ENCODE results near the gene PLCL2.

Gene PLCL2

DNA sequence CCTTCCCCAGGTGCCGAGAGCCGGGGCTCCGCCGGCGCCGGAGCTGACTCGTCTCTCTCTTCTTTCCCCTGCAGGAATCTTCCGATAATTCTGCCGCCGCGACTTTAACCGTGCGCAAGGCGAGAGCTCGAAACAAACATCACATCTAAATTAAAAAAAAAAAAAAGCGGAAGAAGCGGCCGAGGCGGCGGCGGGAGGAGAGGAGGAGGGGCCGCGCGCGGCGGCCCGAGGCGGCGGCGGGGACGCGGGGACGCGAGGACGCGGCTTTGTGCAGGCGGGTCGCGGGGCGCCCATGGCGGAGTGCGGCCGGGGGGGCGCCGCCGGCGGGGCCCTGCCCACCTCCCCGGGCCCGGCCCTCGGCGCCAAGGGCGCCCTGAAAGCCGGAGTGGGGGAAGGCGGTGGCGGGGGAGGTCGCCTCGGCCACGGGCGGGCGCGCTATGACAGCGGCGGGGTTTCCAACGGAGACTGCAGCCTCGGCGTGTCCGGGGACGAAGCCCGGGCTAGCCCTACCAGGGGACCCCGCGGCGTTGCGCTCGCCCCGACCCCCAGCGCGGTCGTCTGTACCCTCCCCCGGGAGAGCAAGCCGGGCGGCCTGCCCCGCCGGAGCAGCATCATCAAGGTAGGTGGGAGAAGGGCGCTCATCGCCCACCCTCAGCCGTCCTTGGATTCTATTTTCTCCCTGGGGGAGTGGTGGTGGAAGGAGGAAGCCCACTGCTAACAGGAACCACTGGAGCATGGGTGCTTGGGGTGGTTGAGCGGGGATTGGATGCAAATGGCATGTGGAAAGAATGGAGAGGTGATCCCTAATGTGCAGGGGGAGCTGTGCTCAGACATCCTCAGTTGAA, at the start of gene PLCL2:
TSS of gene PLCL2 (plus strand) at position 208 of the 845 bp plus-strand sequence. CDS start at position 293, 85 bp downstream.
- TF ChIP-seq CTCF (conservative IDR thresholded peaks at IDR 0.05; ENCODE audit: low read depth, low read length) = no peak
- Histone ChIP-seq H3K4me2 (peak within 1 kb of the TSS; percentile 63), H3K27me3 (ENCODE audit: insufficient read depth, low read depth) (no peaks in the 10 kb centered on the region), H3K4me1 (ENCODE audit: low read depth, poor library complexity, severe bottlenecking) (peaks cover 19% of the 10 kb centered on the region), H3K4me3 (IDR thresholded peaks at IDR 0.05; ENCODE audit: insufficient read depth, low read depth, low read length) (peak within 1 kb of the TSS; percentile 3), H2AFZ (ENCODE audit: low read depth) (peak within 1 kb of the TSS; percentile 69), H3K36me3 (ENCODE audit: insufficient read depth) (no peaks in the 10 kb centered on the region), H3K79me2 (ENCODE audit: insufficient read depth, low read depth) (peaks cover 49% of the 10 kb centered on the region), H3K9ac (peak within 1 kb of the TSS; percentile 85), H3K27ac (peak within 1 kb of the TSS; percentile 73), H4K20me1 (ENCODE audit: insufficient read depth) (no peaks in the 10 kb centered on the region)

GRCh38 chr3:16836505-16837237, 48.1 kb upstream of the PLCL2 start:
- H2AFZ ChIP-seq (ENCODE audit: low read depth) = peak overlapping the region; percentile 53; the same call in 1 of the 2 replicates
- H3K27me3 ChIP-seq (ENCODE audit: insufficient read depth, low read depth) = no peaks in the 10 kb centered on the region
- peak overlapping the region; percentile 99 for H3K4me2 ChIP-seq
- peak overlapping the region; percentile 99 for H3K27ac ChIP-seq
- H4K20me1 ChIP-seq (ENCODE audit: insufficient read depth) = no peaks in the 10 kb centered on the region
- no peaks in the 10 kb centered on the region for H3K36me3 ChIP-seq (ENCODE audit: insufficient read depth)
- H3K79me2 ChIP-seq (ENCODE audit: insufficient read depth, low read depth) = no peaks in the 10 kb centered on the region
- no peak overlapping the region for H3K4me3 ChIP-seq (IDR thresholded peaks at IDR 0.05; ENCODE audit: insufficient read depth, low read depth, low read length)
- peaks cover 71% of the 10 kb centered on the region for H3K4me1 ChIP-seq (ENCODE audit: low read depth, poor library complexity, severe bottlenecking)
- peak overlapping the region; percentile 41; the same call in 1 of the 2 replicates for H3K9ac ChIP-seq
- TF ChIP-seq CTCF (conservative IDR thresholded peaks at IDR 0.05; ENCODE audit: low read depth, low read length) = no peak

- peak overlapping the region; percentile 99 for H3K27ac ChIP-seq
- H3K4me1 ChIP-seq (ENCODE audit: low read depth, poor library complexity, severe bottlenecking) = peaks cover 78% of the 10 kb centered on the region
- no peaks in the 10 kb centered on the region for H3K27me3 ChIP-seq (ENCODE audit: insufficient read depth, low read depth)
- H3K4me2 ChIP-seq = peak overlapping the region; percentile 99
- H2AFZ ChIP-seq (ENCODE audit: low read depth) = peak overlapping the region; percentile 53
- TF ChIP-seq CTCF (conservative IDR thresholded peaks at IDR 0.05; ENCODE audit: low read depth, low read length) = no peak
- peak overlapping the region; percentile 41; the same call in 1 of the 2 replicates for H3K9ac ChIP-seq
- H3K79me2 ChIP-seq (ENCODE audit: insufficient read depth, low read depth) = no peaks in the 10 kb centered on the region
- H4K20me1 ChIP-seq (ENCODE audit: insufficient read depth) = no peaks in the 10 kb centered on the region
- H3K36me3 ChIP-seq (ENCODE audit: insufficient read depth) = no peaks in the 10 kb centered on the region
- H3K4me3 ChIP-seq (IDR thresholded peaks at IDR 0.05; ENCODE audit: insufficient read depth, low read depth, low read length) = peak overlapping the region; percentile 43
Observed at GRCh38 chr3:16837602-16838001, 47.2 kb upstream of the PLCL2 start.

- Histone ChIP-seq H3K27ac (peak overlapping the region; percentile 99), H3K4me1 (ENCODE audit: low read depth, poor library complexity, severe bottlenecking) (peaks cover 84% of the 10 kb centered on the region)
Observed at GRCh38 chr3:16838561-16838960, 46.2 kb upstream of the PLCL2 start.

More at GRCh38 chr3:16838561-16838960, 46.2 kb upstream of the PLCL2 start:
- Histone ChIP-seq H3K36me3 (ENCODE audit: insufficient read depth) (no peaks in the 10 kb centered on the region), H3K4me2 (peak overlapping the region; percentile 99), H2AFZ (ENCODE audit: low read depth) (no peak overlapping the region), H3K79me2 (ENCODE audit: insufficient read depth, low read depth) (no peaks in the 10 kb centered on the region), H3K9ac (peak overlapping the region; percentile 41; the same call in 1 of the 2 replicates), H3K27me3 (ENCODE audit: insufficient read depth, low read depth) (no peaks in the 10 kb centered on the region), H3K4me3 (IDR thresholded peaks at IDR 0.05; ENCODE audit: insufficient read depth, low read depth, low read length) (peak overlapping the region; percentile 43), H4K20me1 (ENCODE audit: insufficient read depth) (no peaks in the 10 kb centered on the region)
- no peak for TF ChIP-seq CTCF (conservative IDR thresholded peaks at IDR 0.05; ENCODE audit: low read depth, low read length)
